Gastrocnemius medialis (tissue), 4 donors: ENCODE measurements around the gene ALPI. TPM values are rescaled to one million over a fixed set of nuclear protein-coding genes. Genes with fewer than 3 reads are reported as not detected.

Experiments used
- ATAC-seq, 2 donors: fragments of 150-250 bp; one replicate each; pipeline ENCODE4 v1.9.1; 2016
- DNase-seq, 2 donors: peaks; one replicate each; pipeline ENCODE4 v3.0.0-alpha.2; 2019
- H3K27ac ChIP-seq, 4 donors: fragments of 200-600 bp; sonication (generic); 1 replicate in 1 of 4; 2 replicates in 3 of 4; pipeline ENCODE4 v1.5.1; 2016 to 2018; ENCODE audit warnings: mild to moderate bottlenecking in 2 of 4, moderate library complexity in 1 of 4
- H3K27me3 ChIP-seq, 3 donors: fragments of 200-600 bp; sonication (generic) in 2 of 3; 1 replicate in 1 of 3; 2 replicates in 2 of 3; pipeline versions ENCODE4 v1.5.1 to v1.6.0; 2016 to 2019; ENCODE audit warnings: mild to moderate bottlenecking in 1 of 3, moderate library complexity in 1 of 3
- H3K36me3 ChIP-seq, 2 donors: fragments of 200-600 bp; sonication (generic) in 1 of 2; one replicate each; pipeline ENCODE4 v1.5.1; 2017 to 2018
- H3K4me1 ChIP-seq, 2 donors: fragments of 200-600 bp; sonication (generic) in 1 of 2; one replicate each; pipeline ENCODE4 v1.5.1; 2016 to 2017; ENCODE audit warnings: mild to moderate bottlenecking in 2 of 2
- H3K4me3 ChIP-seq, 4 donors: fragments of 200-600 bp; sonication (generic) in 3 of 4; 1 replicate in 1 of 4; 2 replicates in 3 of 4; pipeline ENCODE4 v1.5.1; 2016 to 2019; ENCODE audit warnings: mild to moderate bottlenecking in 2 of 4
- H3K9me3 ChIP-seq, 3 donors: fragments of 200-600 bp; sonication (generic) in 2 of 3; 1 replicate in 1 of 3; 2 replicates in 2 of 3; pipeline ENCODE4 v1.5.1; 2016 to 2019
- CTCF ChIP-seq, 5 experiments: fragments of 450-650 bp in 3 of 5; fragments of 200-600 bp in 2 of 5; sonication (generic) in 2 of 5; IDR thresholded peaks in 4 of 5; conservative IDR thresholded peaks in 1 of 5; 1 replicate in 4 of 5; 2 replicates in 1 of 5; pipeline ENCODE4 v1.5.1; 2016 to 2019; ENCODE audit warnings: antibody characterized with exemption in 5 of 5, mild to moderate bottlenecking in 3 of 5, moderate library complexity in 3 of 5
- POLR2A ChIP-seq, 2 donors: fragments of 450-650 bp; IDR thresholded peaks; one replicate each; pipeline ENCODE4 v1.6.1; 2017; ENCODE audit warnings: antibody characterized with exemption in 2 of 2, mild to moderate bottlenecking in 2 of 2, moderate library complexity in 2 of 2
- in situ Hi-C, 4 donors: fragments of 200-750 bp; cut with MboI; loops; one replicate each; pipeline versions ENCODE4 v1.15.0 to v1.8.0; 2017; ENCODE audit warnings: low sequenced_read_pairs in 4 of 4
- intact Hi-C: fragments of 100-400 bp; cut with DNase I; formaldehyde crosslinking; loops from one replicate; pipeline ENCODE4 v1.15.1; 2023; ENCODE audit warnings: low total_unique reads
- total RNA-seq, 4 donors: library from RNA; depleted of rRNA; stranded (reverse); fragments of >200 nt; gene quantifications; one replicate each; pipeline versions ENCODE4 v1.1.0 to v1.2.3, GENCODE V29; 2016

Gene ALPI
- total RNA-seq, 4 donors from 2014 or later = not detected

GRCh38 chr2:232490221-232491138 lies 34.5 kb downstream of the ALPI start:
- Histone ChIP-seq H3K27ac (no peak overlapping the region), H3K4me1 (no peaks in the 10 kb centered on the region), H3K4me3 (no peak overlapping the region), H3K9me3 (no peaks in the 10 kb centered on the region), H3K36me3 (no peaks in the 10 kb centered on the region), H3K27me3 (peaks cover 16 to 21% (median 20%) of the 10 kb centered on the region in 3 donors)
- TF ChIP-seq POLR2A (IDR thresholded peaks at IDR 0.05) = no peak
- no peak for TF ChIP-seq CTCF (IDR thresholded peaks at IDR 0.05 in 4 of 5, conservative IDR thresholded peaks at IDR 0.05 in 1 of 5)
- in situ Hi-C loops = no loop called here
- DNase-seq (no peak), ATAC-seq (no peak)
- intact Hi-C loops = no loop called here

DNA sequence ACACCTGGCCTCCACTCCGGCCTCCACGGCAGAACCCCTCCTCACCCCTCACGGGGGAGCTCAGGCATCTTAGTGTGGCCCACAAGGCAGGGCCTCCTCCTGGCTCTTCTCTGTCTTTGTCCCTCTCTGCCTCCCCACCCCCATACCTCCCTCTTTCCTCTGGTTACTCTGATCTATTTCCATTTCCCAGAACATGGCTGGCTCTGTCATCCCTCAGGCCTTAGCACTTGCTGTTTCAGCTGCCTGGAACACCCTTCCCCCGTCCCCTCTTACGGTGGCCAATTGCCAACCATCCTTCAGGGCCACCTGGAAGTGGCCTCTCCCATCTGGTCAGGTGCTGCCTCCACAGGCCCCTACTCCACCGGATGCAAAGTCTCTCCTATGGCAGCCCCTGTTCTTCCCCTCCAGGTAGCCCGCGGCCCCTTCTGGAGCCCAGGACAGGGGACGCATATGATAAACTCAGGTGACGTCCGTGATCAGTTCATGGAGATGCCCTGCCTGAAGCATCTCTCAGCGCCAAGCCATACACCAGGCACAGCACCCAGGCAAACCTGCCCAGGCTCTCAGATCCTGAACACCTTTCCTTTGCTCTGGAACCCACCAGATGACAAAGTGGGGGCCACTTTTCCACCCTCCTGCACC lies 35.3 kb downstream of the ALPI start:
- ATAC-seq (no peak), DNase-seq (no peak)
- Histone ChIP-seq H3K9me3 (no peaks in the 10 kb centered on the region), H3K27me3 (peaks cover 9 to 14% (median 12%) of the 10 kb centered on the region in 3 donors), H3K36me3 (no peaks in the 10 kb centered on the region), H3K4me3 (no peak overlapping the region), H3K27ac (no peak overlapping the region), H3K4me1 (no peaks in the 10 kb centered on the region)
- TF ChIP-seq POLR2A (IDR thresholded peaks at IDR 0.05) (no peak), CTCF (IDR thresholded peaks at IDR 0.05 in 4 of 5, conservative IDR thresholded peaks at IDR 0.05 in 1 of 5) (no peak)
- intact Hi-C loops (no loop called here), in situ Hi-C loops (no loop called here)

DNA sequence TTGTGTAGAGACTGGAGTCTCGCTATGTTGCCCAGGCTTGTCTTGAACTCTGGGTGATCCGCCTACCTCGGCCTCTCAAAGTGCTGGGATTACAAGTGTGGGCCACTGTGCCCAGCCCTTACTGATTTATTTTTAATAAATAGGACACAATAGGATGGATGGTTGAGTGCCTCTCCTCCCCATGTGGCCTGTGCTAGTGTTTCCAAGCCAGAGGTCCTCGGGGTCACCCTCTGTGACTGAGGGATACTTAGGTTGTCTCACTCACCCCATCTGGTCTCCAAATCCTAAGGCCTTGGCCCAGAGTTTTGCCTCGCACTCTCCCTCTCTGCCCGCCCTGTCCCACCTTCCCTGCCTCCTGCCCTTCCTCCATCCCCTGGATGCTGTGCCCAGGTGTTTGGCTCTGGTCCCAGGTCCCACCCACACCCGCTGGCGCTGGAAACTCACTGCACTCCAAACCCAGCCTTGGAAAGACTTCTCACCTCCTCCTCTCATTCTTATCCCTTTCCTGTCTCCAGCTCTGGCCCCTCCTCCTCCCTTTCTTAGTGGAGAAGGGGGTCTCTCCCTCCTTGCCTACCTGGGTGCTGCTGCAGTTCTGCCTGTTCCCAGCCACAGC lies 36.4 kb downstream of the ALPI start:
- peaks cover 0 to 5% (median 1%) of the 10 kb centered on the region in 3 donors for H3K27me3 ChIP-seq
- intact Hi-C loops = no loop called here

More for the DNA sequence above, 36.4 kb downstream of the ALPI start:
- H3K9me3 ChIP-seq = no peaks in the 10 kb centered on the region
- no peak overlapping the region for H3K27ac ChIP-seq
- TF ChIP-seq POLR2A (IDR thresholded peaks at IDR 0.05) = no peak
- no peak for TF ChIP-seq CTCF (IDR thresholded peaks at IDR 0.05 in 4 of 5, conservative IDR thresholded peaks at IDR 0.05 in 1 of 5)
- H3K4me3 ChIP-seq = no peak overlapping the region
- H3K36me3 ChIP-seq = no peaks in the 10 kb centered on the region
- ATAC-seq (no peak), DNase-seq (no peak)
- in situ Hi-C loops = no loop called here
- no peaks in the 10 kb centered on the region for H3K4me1 ChIP-seq
